PFSK-1 (cell line): ENCODE results near the gene SLIT3.

ENCODE experiments used
- FOXP2 ChIP-seq: optimal IDR thresholded peaks from 2 replicates; pipeline ENCODE3; 2011; ENCODE audit warnings: borderline replicate concordance, control low read depth, inconsistent platforms; ENCODE audit not compliant: insufficient read depth; ENCODE audit errors: extremely low read length, extremely low read depth
- SIN3A ChIP-seq: IDR thresholded peaks from 2 replicates; pipeline ENCODE4 v1.6.1; 2012; ENCODE audit warnings: mild to moderate bottlenecking, low read length, moderate library complexity, borderline replicate concordance; ENCODE audit not compliant: insufficient read depth

- TF ChIP-seq FOXP2, result no peak
- TF ChIP-seq SIN3A, result no peak
Observed at GRCh38 chr5:169280696-169281095, 20.2 kb downstream of the SLIT3 start.
